Activated naive CD8-positive, alpha-beta T cell treated with anti-CD3 and anti-CD28 coated beads for 36 hours (primary cell): Measurements from ENCODE around the gene MZF1. TPM values are rescaled to one million over a fixed set of nuclear protein-coding genes. Genes with fewer than 3 reads are reported as not detected.

Source experiments
- DNase-seq: peaks from one replicate; pipeline ENCODE4 v3.0.0; 2021
- H3K27ac Mint-ChIP-seq: one replicate; pipeline ENCODE4 v1.8.0; 2022; ENCODE audit warnings: mild to moderate bottlenecking, moderate library complexity, mixed read lengths
- H3K27me3 Mint-ChIP-seq: one replicate; pipeline ENCODE4 v1.8.0; 2022; ENCODE audit warnings: mild to moderate bottlenecking, mixed read lengths
- H3K36me3 Mint-ChIP-seq: one replicate; pipeline ENCODE4 v1.8.0; 2021; ENCODE audit warnings: mild to moderate bottlenecking, mixed read lengths
- H3K4me1 Mint-ChIP-seq: one replicate; pipeline ENCODE4 v1.8.0; 2021; ENCODE audit warnings: mixed read lengths
- H3K4me3 Mint-ChIP-seq: one replicate; pipeline ENCODE4 v1.8.0; 2022; ENCODE audit warnings: mild to moderate bottlenecking, moderate library complexity, mixed read lengths
- H3K9me3 Mint-ChIP-seq: one replicate; pipeline ENCODE4 v1.8.0; 2022; ENCODE audit warnings: mixed read lengths
- total RNA-seq, 2 experiments: library from RNA; stranded (reverse); gene quantifications; one replicate each; pipeline ENCODE4 v1.2.3, GENCODE V29; 2021

The MZF1 gene
- total RNA-seq, 2 experiments from 2014 or later: 10.0 to 10.2 TPM

GRCh38 chr19:58553799-58554493 lies 19.2 kb downstream of the MZF1 start:
- H3K27ac Mint-ChIP-seq: peak overlapping the region; percentile 89
- peaks cover 64% of the 10 kb centered on the region for H3K36me3 Mint-ChIP-seq
- DNase-seq: no peak
- H3K9me3 Mint-ChIP-seq: no peaks in the 10 kb centered on the region
- no peaks in the 10 kb centered on the region for H3K27me3 Mint-ChIP-seq
- H3K4me1 Mint-ChIP-seq: peaks cover 29% of the 10 kb centered on the region
- peak overlapping the region; percentile 86 for H3K4me3 Mint-ChIP-seq

- no peak for DNase-seq
- H3K4me1 Mint-ChIP-seq: peaks cover 34% of the 10 kb centered on the region
- H3K27ac Mint-ChIP-seq: peak overlapping the region; percentile 4
- no peaks in the 10 kb centered on the region for H3K27me3 Mint-ChIP-seq
- H3K36me3 Mint-ChIP-seq: peaks cover 66% of the 10 kb centered on the region
- H3K9me3 Mint-ChIP-seq: no peaks in the 10 kb centered on the region
- H3K4me3 Mint-ChIP-seq: no peak overlapping the region
Observed at GRCh38 chr19:58552655-58553054, 20.5 kb downstream of the MZF1 start.

- Mint-ChIP-seq H3K4me1 (peaks cover 35% of the 10 kb centered on the region), H3K27me3 (no peaks in the 10 kb centered on the region), H3K27ac (peak overlapping the region; percentile 16), H3K4me3 (no peak overlapping the region), H3K36me3 (peaks cover 63% of the 10 kb centered on the region), H3K9me3 (no peaks in the 10 kb centered on the region)
- no peak for DNase-seq
Observed at GRCh38 chr19:58551577-58552471, 21.3 kb downstream of the MZF1 start.

- Mint-ChIP-seq H3K9me3 (no peaks in the 10 kb centered on the region), H3K27ac (no peak overlapping the region), H3K27me3 (no peaks in the 10 kb centered on the region), H3K4me3 (no peak overlapping the region), H3K4me1 (peaks cover 35% of the 10 kb centered on the region), H3K36me3 (peaks cover 63% of the 10 kb centered on the region)
- no peak for DNase-seq
Observed at GRCh38 chr19:58551123-58551497, 22.0 kb downstream of the MZF1 start.

- no peaks in the 10 kb centered on the region for H3K27me3 Mint-ChIP-seq
- peaks cover 39% of the 10 kb centered on the region for H3K4me1 Mint-ChIP-seq
- H3K9me3 Mint-ChIP-seq: no peaks in the 10 kb centered on the region
- H3K4me3 Mint-ChIP-seq: no peak overlapping the region
- H3K36me3 Mint-ChIP-seq: peaks cover 66% of the 10 kb centered on the region
- no peak overlapping the region for H3K27ac Mint-ChIP-seq
- no peak for DNase-seq
Observed at GRCh38 chr19:58550362-58551122, 22.6 kb downstream of the MZF1 start.

GRCh38 chr19:58549664-58550361 lies 23.3 kb downstream of the MZF1 start:
- Mint-ChIP-seq H3K4me3 (no peak overlapping the region), H3K36me3 (peaks cover 67% of the 10 kb centered on the region)

GRCh38 chr19:58548859-58549663 lies 24.1 kb downstream of the MZF1 start:
- Mint-ChIP-seq H3K36me3 (peaks cover 63% of the 10 kb centered on the region), H3K27ac (peak overlapping the region; percentile 67)

More at GRCh38 chr19:58549664-58550361, 23.3 kb downstream of the MZF1 start:
- Mint-ChIP-seq H3K9me3 (no peaks in the 10 kb centered on the region), H3K27me3 (no peaks in the 10 kb centered on the region), H3K4me1 (peaks cover 33% of the 10 kb centered on the region), H3K27ac (peak overlapping the region; percentile 67)
- DNase-seq: no peak

GRCh38 chr19:58547323-58548312 lies 25.5 kb downstream of the MZF1 start:
- Mint-ChIP-seq H3K27ac (peak overlapping the region; percentile 12), H3K4me3 (peak overlapping the region; percentile 94), H3K4me1 (peaks cover 30% of the 10 kb centered on the region), H3K9me3 (no peaks in the 10 kb centered on the region), H3K27me3 (peaks cover 10% of the 10 kb centered on the region), H3K36me3 (peaks cover 54% of the 10 kb centered on the region)
- no peak for DNase-seq

More at GRCh38 chr19:58548859-58549663, 24.1 kb downstream of the MZF1 start:
- Mint-ChIP-seq H3K4me1 (peaks cover 32% of the 10 kb centered on the region), H3K9me3 (no peaks in the 10 kb centered on the region), H3K4me3 (no peak overlapping the region), H3K27me3 (no peaks in the 10 kb centered on the region)
- no peak for DNase-seq

GRCh38 chr19:58546019-58546530 lies 27.1 kb downstream of the MZF1 start:
- peaks cover 26% of the 10 kb centered on the region for H3K4me1 Mint-ChIP-seq
- peaks cover 44% of the 10 kb centered on the region for H3K36me3 Mint-ChIP-seq
- DNase-seq: no peak
- peaks cover 21% of the 10 kb centered on the region for H3K27me3 Mint-ChIP-seq
- H3K4me3 Mint-ChIP-seq: peak overlapping the region; percentile 94
- H3K27ac Mint-ChIP-seq: peak overlapping the region; percentile 94
- no peaks in the 10 kb centered on the region for H3K9me3 Mint-ChIP-seq

- Mint-ChIP-seq H3K27ac (peak overlapping the region; percentile 94), H3K36me3 (peaks cover 37% of the 10 kb centered on the region), H3K4me1 (peaks cover 24% of the 10 kb centered on the region), H3K9me3 (no peaks in the 10 kb centered on the region), H3K27me3 (peaks cover 24% of the 10 kb centered on the region), H3K4me3 (peak overlapping the region; percentile 94)
- no peak for DNase-seq
Observed at GRCh38 chr19:58545286-58546018, 27.7 kb downstream of the MZF1 start.

GRCh38 chr19:58544591-58545285 lies 28.4 kb downstream of the MZF1 start:
- Mint-ChIP-seq H3K36me3 (peaks cover 33% of the 10 kb centered on the region), H3K27me3 (peaks cover 31% of the 10 kb centered on the region)

More at GRCh38 chr19:58544591-58545285, 28.4 kb downstream of the MZF1 start:
- Mint-ChIP-seq H3K27ac (peak overlapping the region; percentile 97), H3K4me1 (peaks cover 24% of the 10 kb centered on the region), H3K4me3 (peak overlapping the region; percentile 94), H3K9me3 (no peaks in the 10 kb centered on the region)
- peak; percentile 82 for DNase-seq
